Measurements from ENCODE around the gene SULT2B1.

GRCh38 chr19:48569814-48570213 is 17.8 kb downstream of the SULT2B1 start:
- TF ChIP-seq CTCF (IDR thresholded peaks at IDR 0.05; ENCODE audit: poor library complexity, severe bottlenecking) (no peak), POLR2AphosphoS5 (IDR thresholded peaks at IDR 0.05) (no peak)

Data from neural cell (in vitro differentiated cells).